GM23338 (cell line): ENCODE data around the gene CFAP251. TPM values are rescaled to one million over a fixed set of nuclear protein-coding genes. Genes with fewer than 3 reads are reported as not detected.

Experiments
- ATAC-seq: fragments of 200-7000 bp; cut with Tn5 transposase; 3 replicates; pipeline ENCODE4 v1.9.1; 2020
- DNase-seq: peaks from one replicate; pipeline ENCODE4 v3.0.0-alpha.2; 2015; ENCODE audit warnings: low spot score
- H2AFZ ChIP-seq: fragments of 200-600 bp; sonication (generic); 2 replicates; pipeline ENCODE4 v1.8.0; 2016; ENCODE audit warnings: antibody characterized with exemption, mild to moderate bottlenecking, moderate library complexity
- H3F3A ChIP-seq: fragments of 200-600 bp; sonication (generic); replicated peaks from 2 replicates; pipeline ENCODE4 v1.8.0; 2017; ENCODE audit warnings: antibody characterized with exemption, mixed run types, low read depth
- H3K27ac ChIP-seq: fragments of 200-600 bp; sonication (generic); 2 replicates; pipeline ENCODE4 v1.6.1; 2016; ENCODE audit warnings: low read depth
- H3K27me3 ChIP-seq: fragments of 200-600 bp; sonication (generic); 2 replicates; pipeline ENCODE4 v1.8.0; 2016; ENCODE audit warnings: mild to moderate bottlenecking, mixed run types, moderate library complexity; ENCODE audit not compliant: insufficient read depth
- H3K36me3 ChIP-seq: fragments of 200-600 bp; sonication (generic); 2 replicates; pipeline ENCODE4 v1.8.0; 2016; ENCODE audit warnings: mild to moderate bottlenecking; ENCODE audit not compliant: insufficient read depth
- H3K4me1 ChIP-seq: fragments of 200-600 bp; sonication (generic); 2 replicates; pipeline ENCODE4 v1.8.0; 2016; ENCODE audit warnings: mild to moderate bottlenecking, moderate library complexity; ENCODE audit not compliant: insufficient read depth
- H3K4me2 ChIP-seq: fragments of 200-600 bp; sonication (generic); 2 replicates; pipeline ENCODE4 v1.7.1; 2017; ENCODE audit warnings: mixed run types
- H3K4me3 ChIP-seq: fragments of 200-600 bp; sonication (generic); 2 replicates; pipeline ENCODE4 v1.6.1; 2016; ENCODE audit warnings: mixed run types
- H3K79me2 ChIP-seq: fragments of 200-600 bp; sonication (generic); replicated peaks from 2 replicates; pipeline ENCODE4 v1.8.0; 2017; ENCODE audit warnings: mild to moderate bottlenecking; ENCODE audit not compliant: insufficient read depth
- H3K9me2 ChIP-seq: fragments of 200-600 bp; sonication (generic); 2 replicates; pipeline ENCODE4 v1.8.0; 2017; ENCODE audit not compliant: insufficient read depth
- H4K20me1 ChIP-seq: fragments of 200-600 bp; sonication (generic); replicated peaks from 2 replicates; pipeline ENCODE4 v1.8.0; 2017; ENCODE audit warnings: mild to moderate bottlenecking; ENCODE audit not compliant: insufficient read depth
- H3K27ac Mint-ChIP-seq: 2 replicates; pipeline ENCODE4 v1.8.0; 2020; ENCODE audit warnings: inconsistent platforms, mild to moderate bottlenecking, moderate library complexity, mixed read lengths
- H3K27me3 Mint-ChIP-seq: 3 replicates; pipeline ENCODE4 v1.8.0; 2022; ENCODE audit warnings: low read depth, mild to moderate bottlenecking, moderate library complexity, mixed read lengths, inconsistent platforms; ENCODE audit not compliant: insufficient read depth, poor library complexity
- H3K36me3 Mint-ChIP-seq: 3 replicates; pipeline ENCODE4 v1.8.0; 2021; ENCODE audit warnings: low read depth, mild to moderate bottlenecking, inconsistent platforms, moderate library complexity, mixed read lengths
- H3K4me1 Mint-ChIP-seq: 3 replicates; pipeline ENCODE4 v1.8.0; 2020; ENCODE audit warnings: mild to moderate bottlenecking, inconsistent platforms, mixed read lengths
- H3K4me3 Mint-ChIP-seq: 3 replicates; pipeline ENCODE4 v1.8.0; 2021; ENCODE audit warnings: moderate library complexity, mild to moderate bottlenecking, inconsistent platforms, mixed read lengths
- H3K9me3 Mint-ChIP-seq: 3 replicates; pipeline ENCODE4 v1.8.0; 2020; ENCODE audit warnings: moderate library complexity, mild to moderate bottlenecking, inconsistent platforms, mixed read lengths
- CTCF ChIP-seq, 2 experiments: fragments of 200-600 bp in 1 of 2; sonication (generic) in 1 of 2; conservative IDR thresholded peaks; 2 replicates each; pipeline versions ENCODE4 v1.5.1 to v1.6.1; 2016 to 2017; ENCODE audit warnings: antibody characterized with exemption in 2 of 2, low read depth in 2 of 2, mild to moderate bottlenecking in 2 of 2, moderate library complexity in 1 of 2
- EZH2phosphoT487 ChIP-seq: fragments of 200-600 bp; sonication (generic); IDR thresholded peaks from one replicate; pipeline ENCODE4 v1.8.1; 2018; ENCODE audit warnings: antibody characterized with exemption; ENCODE audit not compliant: unreplicated experiment
- NANOG ChIP-seq: IDR thresholded peaks from 2 replicates; pipeline ENCODE4 v1.6.1; 2016; ENCODE audit warnings: antibody characterized with exemption, borderline replicate concordance
- POLR2AphosphoS5 ChIP-seq: IDR thresholded peaks from 2 replicates; pipeline ENCODE4 v1.6.1; 2016; ENCODE audit warnings: antibody characterized with exemption, low read depth
- STAT1 ChIP-seq: IDR thresholded peaks from one replicate; pipeline ENCODE4 v1.6.1; 2016; ENCODE audit warnings: antibody characterized with exemption; ENCODE audit not compliant: unreplicated experiment
- polyA plus RNA-seq: library from polyadenylated mRNA; unstranded; fragments of >200 nt; fragmentation: Nextera tagmentation; extraction: Ambion mirVana; gene quantifications from 2 replicates; pipeline ENCODE4 v1.2.1, GENCODE V29; 2016
- total RNA-seq: library from RNA; depleted of rRNA; stranded (reverse); fragments of >200 nt; shearing (Covaris generic); gene quantifications from 2 replicates; pipeline ENCODE4 v1.2.3, GENCODE V29; 2014
- TF ChIP-seq, protein P1 (sequence below): IDR thresholded peaks from 2 replicates; pipeline ENCODE4 v1.6.1; 2016; ENCODE audit warnings: antibody characterized with exemption
- TF ChIP-seq, protein P2 (sequence below): fragments of 250-450 bp; sonication (Bioruptor Pico); IDR thresholded peaks from 2 replicates; pipeline ENCODE4 v1.5.0; 2020; ENCODE audit warnings: mild to moderate bottlenecking, moderate library complexity

Gene CFAP251
- total and polyA plus RNA-seq, 2 experiments from 2014 or later, result 1.4 to 2.5 TPM

GRCh38 chr12:121955258-121956237 is 37.2 kb downstream of the CFAP251 start:
- peak; percentile 40; the same call in 2 of the 3 replicates for ATAC-seq
- no peak overlapping the region for H3K27ac Mint-ChIP-seq

DNA sequence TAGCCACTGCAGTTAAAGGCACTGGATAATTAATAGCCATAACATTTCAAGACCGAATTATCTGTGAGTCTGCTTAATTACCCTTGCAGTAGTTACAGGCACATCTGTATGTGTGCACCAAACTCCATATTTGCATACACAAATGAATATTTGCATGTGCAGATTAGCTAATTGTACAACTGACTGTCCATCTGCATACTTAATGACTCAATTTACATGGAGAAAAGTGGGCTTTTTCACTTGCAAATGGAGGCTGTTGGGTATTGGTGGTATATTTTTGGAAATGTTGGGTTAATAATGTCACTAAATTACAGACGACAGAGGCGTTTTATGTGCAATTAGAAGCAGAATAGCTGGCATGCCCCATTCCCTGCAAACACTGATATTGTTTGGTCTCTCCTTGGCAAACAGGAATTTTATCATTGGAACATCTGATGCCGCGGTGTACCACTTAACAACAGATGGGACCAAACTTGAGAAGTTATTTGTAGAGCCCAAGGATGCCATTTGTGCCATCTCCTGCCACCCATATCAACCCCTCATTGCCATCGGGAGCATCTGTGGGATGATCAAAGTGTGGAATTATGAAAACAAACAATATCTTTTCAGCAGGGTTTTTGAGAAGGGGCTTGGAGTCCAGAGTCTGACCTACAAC is 39.6 kb downstream of the CFAP251 start:
- H3K36me3 Mint-ChIP-seq, result no peaks in the 10 kb centered on the region
- Histone ChIP-seq H4K20me1 (no peaks in the 10 kb centered on the region), H2AFZ (peak overlapping the region; percentile 82; the same call in 1 of the 2 replicates), H3K4me2 (peak overlapping the region; percentile 71), H3K36me3 (no peaks in the 10 kb centered on the region), H3K4me1 (peaks cover 15% of the 10 kb centered on the region), H3K4me3 (peak overlapping the region; percentile 34), H3K27me3 (no peaks in the 10 kb centered on the region), H3K27ac (peak overlapping the region; percentile 18; the same call in 1 of the 2 replicates), H3K79me2 (no peaks in the 10 kb centered on the region), H3K9me2 (no peaks in the 10 kb centered on the region), H3F3A (peaks cover 8% of the 10 kb centered on the region; the same call in 1 of the 2 replicates)
- no peak overlapping the region for H3K27ac Mint-ChIP-seq
- no peaks in the 10 kb centered on the region for H3K9me3 Mint-ChIP-seq
- DNase-seq (no peak), ATAC-seq (no peak)
- TF ChIP-seq STAT1 (no peak), POLR2AphosphoS5 (no peak), NANOG (no peak)
- TF ChIP-seq, protein P1, sequence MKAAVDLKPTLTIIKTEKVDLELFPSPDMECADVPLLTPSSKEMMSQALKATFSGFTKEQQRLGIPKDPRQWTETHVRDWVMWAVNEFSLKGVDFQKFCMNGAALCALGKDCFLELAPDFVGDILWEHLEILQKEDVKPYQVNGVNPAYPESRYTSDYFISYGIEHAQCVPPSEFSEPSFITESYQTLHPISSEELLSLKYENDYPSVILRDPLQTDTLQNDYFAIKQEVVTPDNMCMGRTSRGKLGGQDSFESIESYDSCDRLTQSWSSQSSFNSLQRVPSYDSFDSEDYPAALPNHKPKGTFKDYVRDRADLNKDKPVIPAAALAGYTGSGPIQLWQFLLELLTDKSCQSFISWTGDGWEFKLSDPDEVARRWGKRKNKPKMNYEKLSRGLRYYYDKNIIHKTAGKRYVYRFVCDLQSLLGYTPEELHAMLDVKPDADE, result no peak
- TF ChIP-seq, protein P2, sequence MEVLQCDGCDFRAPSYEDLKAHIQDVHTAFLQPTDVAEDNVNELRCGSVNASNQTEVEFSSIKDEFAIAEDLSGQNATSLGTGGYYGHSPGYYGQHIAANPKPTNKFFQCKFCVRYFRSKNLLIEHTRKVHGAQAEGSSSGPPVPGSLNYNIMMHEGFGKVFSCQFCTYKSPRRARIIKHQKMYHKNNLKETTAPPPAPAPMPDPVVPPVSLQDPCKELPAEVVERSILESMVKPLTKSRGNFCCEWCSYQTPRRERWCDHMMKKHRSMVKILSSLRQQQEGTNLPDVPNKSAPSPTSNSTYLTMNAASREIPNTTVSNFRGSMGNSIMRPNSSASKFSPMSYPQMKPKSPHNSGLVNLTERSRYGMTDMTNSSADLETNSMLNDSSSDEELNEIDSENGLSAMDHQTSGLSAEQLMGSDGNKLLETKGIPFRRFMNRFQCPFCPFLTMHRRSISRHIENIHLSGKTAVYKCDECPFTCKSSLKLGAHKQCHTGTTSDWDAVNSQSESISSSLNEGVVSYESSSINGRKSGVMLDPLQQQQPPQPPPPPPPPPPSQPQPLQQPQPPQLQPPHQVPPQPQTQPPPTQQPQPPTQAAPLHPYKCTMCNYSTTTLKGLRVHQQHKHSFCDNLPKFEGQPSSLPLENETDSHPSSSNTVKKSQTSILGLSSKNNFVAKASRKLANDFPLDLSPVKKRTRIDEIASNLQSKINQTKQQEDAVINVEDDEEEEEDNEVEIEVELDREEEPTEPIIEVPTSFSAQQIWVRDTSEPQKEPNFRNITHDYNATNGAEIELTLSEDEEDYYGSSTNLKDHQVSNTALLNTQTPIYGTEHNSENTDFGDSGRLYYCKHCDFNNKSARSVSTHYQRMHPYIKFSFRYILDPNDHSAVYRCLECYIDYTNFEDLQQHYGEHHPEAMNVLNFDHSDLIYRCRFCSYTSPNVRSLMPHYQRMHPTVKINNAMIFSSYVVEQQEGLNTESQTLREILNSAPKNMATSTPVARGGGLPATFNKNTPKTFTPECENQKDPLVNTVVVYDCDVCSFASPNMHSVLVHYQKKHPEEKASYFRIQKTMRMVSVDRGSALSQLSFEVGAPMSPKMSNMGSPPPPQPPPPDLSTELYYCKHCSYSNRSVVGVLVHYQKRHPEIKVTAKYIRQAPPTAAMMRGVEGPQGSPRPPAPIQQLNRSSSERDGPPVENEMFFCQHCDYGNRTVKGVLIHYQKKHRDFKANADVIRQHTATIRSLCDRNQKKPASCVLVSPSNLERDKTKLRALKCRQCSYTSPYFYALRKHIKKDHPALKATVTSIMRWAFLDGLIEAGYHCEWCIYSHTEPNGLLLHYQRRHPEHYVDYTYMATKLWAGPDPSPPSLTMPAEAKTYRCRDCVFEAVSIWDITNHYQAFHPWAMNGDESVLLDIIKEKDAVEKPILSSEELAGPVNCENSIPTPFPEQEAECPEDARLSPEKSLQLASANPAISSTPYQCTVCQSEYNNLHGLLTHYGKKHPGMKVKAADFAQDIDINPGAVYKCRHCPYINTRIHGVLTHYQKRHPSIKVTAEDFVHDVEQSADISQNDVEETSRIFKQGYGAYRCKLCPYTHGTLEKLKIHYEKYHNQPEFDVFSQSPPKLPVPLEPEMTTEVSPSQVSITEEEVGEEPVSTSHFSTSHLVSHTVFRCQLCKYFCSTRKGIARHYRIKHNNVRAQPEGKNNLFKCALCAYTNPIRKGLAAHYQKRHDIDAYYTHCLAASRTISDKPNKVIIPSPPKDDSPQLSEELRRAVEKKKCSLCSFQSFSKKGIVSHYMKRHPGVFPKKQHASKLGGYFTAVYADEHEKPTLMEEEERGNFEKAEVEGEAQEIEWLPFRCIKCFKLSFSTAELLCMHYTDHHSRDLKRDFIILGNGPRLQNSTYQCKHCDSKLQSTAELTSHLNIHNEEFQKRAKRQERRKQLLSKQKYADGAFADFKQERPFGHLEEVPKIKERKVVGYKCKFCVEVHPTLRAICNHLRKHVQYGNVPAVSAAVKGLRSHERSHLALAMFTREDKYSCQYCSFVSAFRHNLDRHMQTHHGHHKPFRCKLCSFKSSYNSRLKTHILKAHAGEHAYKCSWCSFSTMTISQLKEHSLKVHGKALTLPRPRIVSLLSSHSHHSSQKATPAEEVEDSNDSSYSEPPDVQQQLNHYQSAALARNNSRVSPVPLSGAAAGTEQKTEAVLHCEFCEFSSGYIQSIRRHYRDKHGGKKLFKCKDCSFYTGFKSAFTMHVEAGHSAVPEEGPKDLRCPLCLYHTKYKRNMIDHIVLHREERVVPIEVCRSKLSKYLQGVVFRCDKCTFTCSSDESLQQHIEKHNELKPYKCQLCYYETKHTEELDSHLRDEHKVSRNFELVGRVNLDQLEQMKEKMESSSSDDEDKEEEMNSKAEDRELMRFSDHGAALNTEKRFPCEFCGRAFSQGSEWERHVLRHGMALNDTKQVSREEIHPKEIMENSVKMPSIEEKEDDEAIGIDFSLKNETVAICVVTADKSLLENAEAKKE (CRISPR knock-in tag), result no peak
- H3K4me3 Mint-ChIP-seq, result no peak overlapping the region
- H3K4me1 Mint-ChIP-seq, result peaks cover 14% of the 10 kb centered on the region
- H3K27me3 Mint-ChIP-seq, result peaks cover 8% of the 10 kb centered on the region

More at GRCh38 chr12:121955258-121956237, 37.2 kb downstream of the CFAP251 start:
- Mint-ChIP-seq H3K4me1 (peaks cover 14% of the 10 kb centered on the region), H3K36me3 (no peaks in the 10 kb centered on the region), H3K9me3 (no peaks in the 10 kb centered on the region), H3K27me3 (no peaks in the 10 kb centered on the region), H3K4me3 (no peak overlapping the region)
- Histone ChIP-seq H3K4me3 (no peak overlapping the region), H4K20me1 (no peaks in the 10 kb centered on the region), H3K9me2 (no peaks in the 10 kb centered on the region), H3K4me1 (peaks cover 15% of the 10 kb centered on the region), H3K4me2 (no peak overlapping the region), H3K36me3 (no peaks in the 10 kb centered on the region), H2AFZ (peak overlapping the region; percentile 33; the same call in 1 of the 2 replicates), H3K27ac (no peak overlapping the region), H3K79me2 (no peaks in the 10 kb centered on the region), H3K27me3 (no peaks in the 10 kb centered on the region), H3F3A (peaks cover 8% of the 10 kb centered on the region; the same call in 1 of the 2 replicates)
- peak; percentile 56 for DNase-seq
- TF ChIP-seq NANOG (no peak), EZH2phosphoT487 (no peak), CTCF (conservative IDR thresholded peaks at IDR 0.05; ENCODE audit: low read depth in 2 of 2) (peak; percentile 64 to 69)
